Measurements from ENCODE around the gene KCNQ5.

The KCNQ5 gene

GRCh38 chr6:72741083-72741482 lies 119.2 kb downstream of the KCNQ5 start:
- no peak for DNase-seq

GRCh38 chr6:72742001-72742673 lies 120.3 kb downstream of the KCNQ5 start:
- DNase-seq: no peak

- DNase-seq: no peak
Measured at GRCh38 chr6:72746276-72746675, 124.4 kb downstream of the KCNQ5 start.

- no peak for DNase-seq
Measured at GRCh38 chr6:72748759-72749158, 126.9 kb downstream of the KCNQ5 start.

GRCh38 chr6:72755752-72756151 lies 133.9 kb downstream of the KCNQ5 start:
- no peak for DNase-seq

- no peak for DNase-seq
Measured at GRCh38 chr6:72757048-72757447, 135.2 kb downstream of the KCNQ5 start.

- no peak for DNase-seq
Measured at GRCh38 chr6:72757926-72758325, 136.1 kb downstream of the KCNQ5 start.

- DNase-seq: no peak
Measured at GRCh38 chr6:72758901-72759300, 137.0 kb downstream of the KCNQ5 start.

- DNase-seq: no peak
Measured at GRCh38 chr6:72760114-72760793, 138.4 kb downstream of the KCNQ5 start.

GRCh38 chr6:72761761-72762160 lies 139.9 kb downstream of the KCNQ5 start:
- no peak for DNase-seq

- DNase-seq: no peak
Measured at GRCh38 chr6:72769459-72770125, 147.7 kb downstream of the KCNQ5 start.

- DNase-seq: no peak
Measured at GRCh38 chr6:72770959-72771358, 149.1 kb downstream of the KCNQ5 start.

GRCh38 chr6:72776456-72776855 lies 154.6 kb downstream of the KCNQ5 start:
- no peak for DNase-seq

- no peak for DNase-seq
Measured at GRCh38 chr6:72781624-72782023, 159.8 kb downstream of the KCNQ5 start.

- no peak for DNase-seq
Measured at GRCh38 chr6:72783035-72783434, 161.2 kb downstream of the KCNQ5 start.

GRCh38 chr6:72783666-72784065 lies 161.8 kb downstream of the KCNQ5 start:
- DNase-seq: no peak

GRCh38 chr6:72784071-72784470 lies 162.2 kb downstream of the KCNQ5 start:
- DNase-seq: no peak

- no peak for DNase-seq
Measured at GRCh38 chr6:72784581-72784980, 162.7 kb downstream of the KCNQ5 start.

GRCh38 chr6:72787391-72788031 lies 165.6 kb downstream of the KCNQ5 start:
- no peak for DNase-seq

- DNase-seq: no peak
Measured at GRCh38 chr6:72788188-72788587, 166.3 kb downstream of the KCNQ5 start.

GRCh38 chr6:72789145-72789544 lies 167.3 kb downstream of the KCNQ5 start:
- no peak for DNase-seq

GRCh38 chr6:72792692-72793091 lies 170.8 kb downstream of the KCNQ5 start:
- no peak for DNase-seq

All from hypothalamus (tissue), 51 donors.